ENCODE data around the gene ESRRB.

ESRRB gene

DNA sequence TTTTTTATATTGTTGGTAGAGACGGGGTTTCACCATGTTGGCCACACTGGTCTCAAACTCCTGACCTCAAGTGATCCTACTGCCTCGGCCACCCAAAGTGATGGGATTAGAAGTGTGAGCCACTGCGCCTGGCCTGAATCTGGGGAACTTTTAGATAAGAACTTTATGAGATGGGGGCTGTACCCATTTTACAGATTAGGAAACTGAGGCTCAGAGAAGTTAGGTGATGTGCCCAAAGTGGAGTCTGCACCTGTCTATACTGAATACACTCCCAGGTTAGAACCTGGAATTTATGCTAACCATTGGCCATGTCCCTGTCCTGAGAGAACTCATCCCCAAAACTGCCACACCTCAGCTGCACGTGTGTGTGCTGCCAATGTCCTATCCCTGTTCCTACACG lies 81.9 kb downstream of the ESRRB start:
- TF ChIP-seq, protein P1, sequence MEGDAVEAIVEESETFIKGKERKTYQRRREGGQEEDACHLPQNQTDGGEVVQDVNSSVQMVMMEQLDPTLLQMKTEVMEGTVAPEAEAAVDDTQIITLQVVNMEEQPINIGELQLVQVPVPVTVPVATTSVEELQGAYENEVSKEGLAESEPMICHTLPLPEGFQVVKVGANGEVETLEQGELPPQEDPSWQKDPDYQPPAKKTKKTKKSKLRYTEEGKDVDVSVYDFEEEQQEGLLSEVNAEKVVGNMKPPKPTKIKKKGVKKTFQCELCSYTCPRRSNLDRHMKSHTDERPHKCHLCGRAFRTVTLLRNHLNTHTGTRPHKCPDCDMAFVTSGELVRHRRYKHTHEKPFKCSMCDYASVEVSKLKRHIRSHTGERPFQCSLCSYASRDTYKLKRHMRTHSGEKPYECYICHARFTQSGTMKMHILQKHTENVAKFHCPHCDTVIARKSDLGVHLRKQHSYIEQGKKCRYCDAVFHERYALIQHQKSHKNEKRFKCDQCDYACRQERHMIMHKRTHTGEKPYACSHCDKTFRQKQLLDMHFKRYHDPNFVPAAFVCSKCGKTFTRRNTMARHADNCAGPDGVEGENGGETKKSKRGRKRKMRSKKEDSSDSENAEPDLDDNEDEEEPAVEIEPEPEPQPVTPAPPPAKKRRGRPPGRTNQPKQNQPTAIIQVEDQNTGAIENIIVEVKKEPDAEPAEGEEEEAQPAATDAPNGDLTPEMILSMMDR (IDR thresholded peaks at IDR 0.05; ENCODE audit: low read depth, low read length, missing control alignments) = no peak
- DNase-seq (ENCODE audit: low read depth) = no peak
- H3K4me3 ChIP-seq (ENCODE audit: low read depth, low read length) = no peak overlapping the region

DNA sequence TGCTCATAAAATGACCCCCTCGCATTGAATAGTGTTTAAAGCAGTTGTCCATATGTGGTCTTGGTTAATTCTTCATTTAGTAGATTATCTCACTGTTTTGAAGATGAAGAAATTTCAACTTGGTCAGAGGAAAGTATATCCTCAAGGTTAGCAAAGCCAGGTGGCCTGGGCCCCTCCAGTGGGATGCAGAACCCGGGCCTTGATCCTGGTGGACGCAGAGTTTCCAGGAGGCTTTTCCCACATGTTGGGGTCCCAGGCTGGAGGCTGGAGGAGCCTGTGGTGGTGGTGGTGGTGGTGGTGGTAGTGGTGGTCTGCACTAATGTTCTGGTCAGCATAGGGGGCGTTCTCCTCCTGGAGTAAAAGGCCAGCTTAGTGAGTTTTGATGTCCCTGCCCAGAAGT lies 85.9 kb downstream of the ESRRB start:
- TF ChIP-seq, protein P1 (IDR thresholded peaks at IDR 0.05; ENCODE audit: low read depth, low read length, missing control alignments) = no peak
- no peak for DNase-seq (ENCODE audit: low read depth)
- H3K4me3 ChIP-seq (ENCODE audit: low read depth, low read length) = no peak overlapping the region

DNA sequence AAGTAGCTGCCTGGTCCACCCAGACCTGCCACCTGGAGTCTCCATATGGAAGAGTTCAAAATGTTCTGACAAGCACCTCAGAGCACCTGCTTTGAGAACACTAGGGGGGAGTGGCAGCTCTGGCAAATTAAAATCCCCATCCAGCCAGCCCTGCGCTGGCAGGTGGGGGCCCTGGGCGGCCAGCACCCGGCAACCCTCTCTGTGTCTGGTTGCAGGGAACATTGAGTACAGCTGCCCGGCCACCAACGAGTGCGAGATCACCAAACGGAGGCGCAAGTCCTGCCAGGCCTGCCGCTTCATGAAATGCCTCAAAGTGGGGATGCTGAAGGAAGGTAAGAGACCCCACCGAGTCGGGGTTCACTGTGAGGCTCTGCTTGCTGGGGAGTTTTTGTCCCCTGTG lies 86.4 kb downstream of the ESRRB start:
- TF ChIP-seq, protein P1 (IDR thresholded peaks at IDR 0.05; ENCODE audit: low read depth, low read length, missing control alignments) = no peak
- no peak overlapping the region for H3K4me3 ChIP-seq (ENCODE audit: low read depth, low read length)
- DNase-seq (ENCODE audit: low read depth) = no peak

DNA sequence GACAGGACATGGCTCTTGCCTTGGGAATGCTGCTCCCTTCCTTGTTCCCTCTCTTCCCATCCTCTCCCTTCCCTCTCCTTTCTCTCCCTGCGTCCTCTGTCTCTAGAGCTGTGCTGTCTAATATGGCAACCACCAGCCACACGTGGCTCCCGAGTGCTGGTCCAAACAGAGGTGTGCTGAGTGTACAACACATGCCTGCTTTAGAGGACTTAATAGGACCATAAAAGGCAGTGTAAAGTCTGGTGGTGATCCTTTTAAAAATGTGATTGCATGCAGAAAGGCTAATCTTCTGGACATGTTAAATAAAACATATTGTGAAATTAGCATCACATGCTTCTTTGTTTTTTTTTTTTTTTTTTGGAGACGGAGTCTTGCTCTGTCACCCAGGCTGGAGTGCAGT lies 87.2 kb downstream of the ESRRB start:
- TF ChIP-seq, protein P1 (IDR thresholded peaks at IDR 0.05; ENCODE audit: low read depth, low read length, missing control alignments) = no peak
- no peak overlapping the region for H3K4me3 ChIP-seq (ENCODE audit: low read depth, low read length)
- no peak for DNase-seq (ENCODE audit: low read depth)

DNA sequence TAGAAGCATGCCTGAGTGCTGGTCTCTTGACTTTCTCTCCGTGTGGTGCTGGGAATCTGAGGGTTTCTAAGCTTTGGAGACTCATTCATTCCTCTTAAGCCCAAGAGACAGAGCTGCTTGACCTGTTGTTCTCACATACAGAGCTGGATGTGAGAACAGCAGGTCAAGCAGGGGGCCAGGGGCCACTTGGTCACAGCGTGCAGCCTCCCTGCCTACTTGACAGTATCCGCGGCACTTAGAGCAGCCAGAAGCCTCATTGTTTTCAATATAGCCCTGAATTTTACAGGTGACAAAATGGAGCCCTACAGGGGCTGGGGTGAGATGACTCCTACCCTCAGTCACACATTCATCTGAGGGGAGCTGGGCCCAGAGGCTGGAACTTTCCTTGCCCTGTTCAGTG lies 88.9 kb downstream of the ESRRB start:
- no peak for DNase-seq (ENCODE audit: low read depth)
- TF ChIP-seq, protein P1 (IDR thresholded peaks at IDR 0.05; ENCODE audit: low read depth, low read length, missing control alignments) = no peak

DNA sequence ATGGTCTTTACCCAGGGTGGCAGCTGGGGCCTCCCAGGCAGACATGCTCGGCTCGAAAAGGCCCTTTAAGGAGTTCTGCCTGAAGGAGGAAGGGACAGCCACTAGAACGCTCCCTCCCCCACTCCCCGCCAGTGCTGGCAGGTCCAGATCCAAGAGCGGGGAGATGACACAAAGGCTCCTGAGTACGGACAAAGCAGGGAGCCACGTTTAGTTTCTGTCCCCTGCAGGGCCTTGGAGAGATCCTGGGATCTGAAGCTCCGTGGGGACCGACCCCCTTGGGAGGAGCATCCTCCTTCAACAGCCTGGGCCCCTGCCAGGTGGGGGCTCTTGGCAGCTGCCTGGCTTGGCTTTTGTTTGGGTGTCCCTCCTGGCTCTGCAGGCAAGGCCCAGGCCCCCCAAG lies 89.7 kb downstream of the ESRRB start:
- DNase-seq (ENCODE audit: low read depth) = no peak
- TF ChIP-seq, protein P1 (IDR thresholded peaks at IDR 0.05; ENCODE audit: low read depth, low read length, missing control alignments) = no peak
- H3K4me3 ChIP-seq (ENCODE audit: low read depth, low read length) = no peak overlapping the region

More for the DNA sequence above, 88.9 kb downstream of the ESRRB start:
- no peak overlapping the region for H3K4me3 ChIP-seq (ENCODE audit: low read depth, low read length)

DNA sequence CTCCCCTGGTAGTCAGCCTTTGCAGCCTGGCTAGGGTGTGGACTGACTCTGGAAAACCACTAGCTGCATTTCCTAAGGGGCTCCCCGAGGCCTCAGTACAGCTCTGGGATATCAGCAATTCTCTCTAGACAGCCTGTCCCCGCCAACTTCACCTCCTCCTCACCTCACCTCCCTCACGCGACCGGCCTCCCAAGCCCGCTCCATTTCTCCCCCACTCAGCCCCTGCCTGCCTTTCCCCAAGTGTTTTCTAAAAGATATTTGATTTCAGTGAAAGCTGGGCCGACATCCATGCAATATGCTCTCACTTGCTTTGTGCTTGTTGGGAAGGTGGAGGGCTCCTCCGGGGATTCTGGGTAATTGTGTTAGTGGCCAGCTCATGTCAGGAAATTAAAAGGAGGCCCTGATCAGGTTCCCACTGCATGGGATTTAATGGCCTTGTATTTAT lies 91.8 kb downstream of the ESRRB start:
- DNase-seq (ENCODE audit: low read depth) = no peak
- TF ChIP-seq, protein P1 (IDR thresholded peaks at IDR 0.05; ENCODE audit: low read depth, low read length, missing control alignments) = no peak
- no peak overlapping the region for H3K4me3 ChIP-seq (ENCODE audit: low read depth, low read length)

Data from GM12864 (cell line).